ENCODE results near the gene RPL9. TPM values are rescaled to one million over a fixed set of nuclear protein-coding genes. Genes with fewer than 3 reads are reported as not detected.

The RPL9 gene
- total RNA-seq (2022; extraction: Qiagen RNA extraction) = 862 to 1,638 TPM (median 886 TPM) in 5 replicates

DNA sequence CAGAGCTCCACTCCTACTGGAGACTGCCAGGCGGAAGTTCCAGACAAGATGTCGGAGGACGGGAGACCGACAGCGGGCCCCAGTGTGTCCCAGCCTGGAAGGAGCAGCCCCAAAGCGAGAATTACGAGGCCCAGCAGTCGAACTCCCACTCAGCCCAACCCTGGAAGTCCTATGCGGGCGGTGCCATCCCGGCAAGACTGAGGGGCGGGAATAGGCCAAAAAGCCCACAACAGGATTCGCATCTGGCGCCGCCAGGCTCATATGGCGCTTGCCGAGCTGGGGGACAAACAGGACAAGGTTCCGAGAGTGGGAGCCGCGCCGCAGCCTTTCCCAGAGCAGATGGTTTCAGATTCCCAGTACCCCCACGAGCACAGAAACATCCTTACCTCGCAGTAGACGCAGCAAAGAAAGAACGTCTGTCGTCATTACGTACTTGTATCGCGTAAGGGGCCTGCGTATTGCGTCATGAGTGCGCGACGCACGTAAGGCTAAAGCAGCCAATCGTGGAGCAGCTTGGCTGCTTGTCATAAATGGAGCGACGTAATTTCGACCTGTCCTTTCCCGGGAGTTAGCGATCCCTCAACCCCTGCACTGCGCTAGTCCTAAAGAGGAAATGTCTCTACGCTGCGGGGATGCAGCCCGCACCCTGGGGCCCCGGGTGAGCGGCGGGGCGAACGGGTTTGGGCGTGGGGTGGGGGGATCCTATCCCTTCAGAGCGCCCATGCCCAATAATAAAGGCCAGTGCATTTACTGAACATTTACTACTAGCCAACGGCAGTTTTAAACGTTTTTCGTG lies at the start of gene RPL9, which contains the start of gene LIAS:
TSS of gene RPL9 (minus strand) at position 418 of the 796 bp plus-strand sequence. CDS start 483 bp downstream, outside the sequence.
TSS of gene LIAS (plus strand) at position 552 of the 796 bp plus-strand sequence. CDS start at position 614, 62 bp downstream.

DNA sequence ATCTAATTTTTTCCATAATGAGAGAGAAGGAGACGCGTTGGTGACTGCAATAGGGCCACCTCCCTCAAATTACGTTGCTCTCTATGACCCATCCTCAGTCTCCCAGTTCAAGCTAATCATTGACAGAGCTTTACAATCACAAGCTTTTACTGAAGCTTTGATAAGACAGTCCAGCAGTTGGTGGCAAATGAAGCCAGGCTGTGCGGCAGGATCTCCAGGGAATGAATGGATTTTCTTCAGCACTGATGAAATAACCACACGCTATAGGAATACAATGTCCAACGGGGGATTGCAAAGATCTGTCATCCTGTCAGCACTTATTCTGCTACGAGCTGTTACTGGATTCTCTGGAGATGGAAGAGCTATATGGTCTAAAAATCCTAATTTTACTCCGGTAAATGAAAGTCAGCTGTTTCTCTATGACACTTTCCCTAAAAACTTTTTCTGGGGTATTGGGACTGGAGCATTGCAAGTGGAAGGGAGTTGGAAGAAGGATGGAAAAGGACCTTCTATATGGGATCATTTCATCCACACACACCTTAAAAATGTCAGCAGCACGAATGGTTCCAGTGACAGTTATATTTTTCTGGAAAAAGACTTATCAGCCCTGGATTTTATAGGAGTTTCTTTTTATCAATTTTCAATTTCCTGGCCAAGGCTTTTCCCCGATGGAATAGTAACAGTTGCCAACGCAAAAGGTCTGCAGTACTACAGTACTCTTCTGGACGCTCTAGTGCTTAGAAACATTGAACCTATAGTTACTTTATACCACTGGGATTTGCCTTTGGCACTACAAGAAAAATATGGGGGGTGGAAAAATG lies 51.7 kb downstream of the RPL9 start, which contains the start of gene KLB:
TSS of gene KLB (plus strand) at position 168 of the 821 bp plus-strand sequence. CDS start at position 188, 20 bp downstream.

Other genes starting within 250 kb of the RPL9 start
- gene RFC1, start 92.6 kb downstream of the RPL9 start, total RNA-seq (2022; extraction: Qiagen RNA extraction) = 18.7 to 22.3 TPM (median 21.2 TPM) in 5 replicates
- 0.06 to 0.27 TPM (median 0.16 TPM) in 5 replicates for gene KLB, start 52.0 kb downstream of the RPL9 start, total RNA-seq (2022; extraction: Qiagen RNA extraction)
- gene LIAS, start 134 bp upstream of the RPL9 start, total RNA-seq (2022; extraction: Qiagen RNA extraction) = 9.6 to 11.6 TPM (median 11.4 TPM) in 5 replicates
- gene UGDH, start 68.5 kb upstream of the RPL9 start, total RNA-seq (2022; extraction: Qiagen RNA extraction) = 216 to 254 TPM (median 220 TPM) in 5 replicates
- gene SMIM14, start 179.9 kb upstream of the RPL9 start, total RNA-seq (2022; extraction: Qiagen RNA extraction) = 11.3 to 15.0 TPM (median 12.6 TPM) in 5 replicates
- 69.8 to 84.2 TPM (median 75.5 TPM) in 5 replicates for gene UBE2K, start 239.2 kb upstream of the RPL9 start, total RNA-seq (2022; extraction: Qiagen RNA extraction)

Data from A549 treated with dexamethasone at 1 μM for 4 hours (cell line).